ENCODE measurements around the gene MTA2.
A peak's percentile ranks its signal among the peaks of the same experiment; 100 is the strongest.
"Not testable (repeated sequence)": the region's sequence is repeated elsewhere in the genome, so short reads cannot be mapped to it uniquely, and the experiment has no call there.

The MTA2 gene

GRCh38 chr11:62592146-62592815 lies 9.4 kb downstream of the MTA2 start:
- DNase-seq (ENCODE audit: low spot score) = no peak

GRCh38 chr11:62591448-62592145 lies 10.1 kb downstream of the MTA2 start, which contains the start of gene TUT1:
TUT1 (minus strand) TSS chr11:62591523; CDS start chr11:62591485, 38 bp downstream.
- peak; percentile 96 for DNase-seq (ENCODE audit: low spot score)

GRCh38 chr11:62588966-62589637 lies 12.6 kb downstream of the MTA2 start:
- no peak for DNase-seq (ENCODE audit: low spot score)

GRCh38 chr11:62585356-62585755 lies 16.3 kb downstream of the MTA2 start:
- not testable (repeated sequence) for DNase-seq (ENCODE audit: low spot score)

GRCh38 chr11:62581735-62582134 lies 19.9 kb downstream of the MTA2 start:
- DNase-seq (ENCODE audit: low spot score) = not testable (repeated sequence)

- no peak for DNase-seq (ENCODE audit: low spot score)
Measured at GRCh38 chr11:62580959-62581715, 20.5 kb downstream of the MTA2 start.

GRCh38 chr11:62579252-62579651 lies 22.4 kb downstream of the MTA2 start:
- no peak for DNase-seq (ENCODE audit: low spot score)

GRCh38 chr11:62578541-62578940 lies 23.1 kb downstream of the MTA2 start:
- DNase-seq (ENCODE audit: low spot score) = no peak

GRCh38 chr11:62577046-62577714 lies 24.5 kb downstream of the MTA2 start:
- no peak for DNase-seq (ENCODE audit: low spot score)

GRCh38 chr11:62575837-62576236 lies 25.8 kb downstream of the MTA2 start:
- DNase-seq (ENCODE audit: low spot score) = no peak

GRCh38 chr11:62575156-62575555 lies 26.5 kb downstream of the MTA2 start:
- no peak for DNase-seq (ENCODE audit: low spot score)

GRCh38 chr11:62574363-62575071 lies 27.1 kb downstream of the MTA2 start:
- peak; percentile 22 for DNase-seq (ENCODE audit: low spot score)

GRCh38 chr11:62573592-62574362 lies 27.9 kb downstream of the MTA2 start, which contains the start of gene EEF1G:
EEF1G (minus strand) TSS chr11:62573891; CDS start chr11:62573842, 49 bp downstream.
- peak; percentile 99 for DNase-seq (ENCODE audit: low spot score)

GRCh38 chr11:62573006-62573591 lies 28.6 kb downstream of the MTA2 start:
- no peak for DNase-seq (ENCODE audit: low spot score)

GRCh38 chr11:62572431-62572830 lies 29.2 kb downstream of the MTA2 start:
- no peak for DNase-seq (ENCODE audit: low spot score)

GRCh38 chr11:62571493-62571892 lies 30.2 kb downstream of the MTA2 start:
- DNase-seq (ENCODE audit: low spot score) = not testable (repeated sequence)

GRCh38 chr11:62570903-62571302 lies 30.8 kb downstream of the MTA2 start:
- DNase-seq (ENCODE audit: low spot score) = not testable (repeated sequence)

GRCh38 chr11:62569611-62570010 lies 32.1 kb downstream of the MTA2 start:
- no peak for DNase-seq (ENCODE audit: low spot score)

GRCh38 chr11:62567018-62567633 lies 34.5 kb downstream of the MTA2 start:
- no peak for DNase-seq (ENCODE audit: low spot score)

All from COLO829 (cell line).